ENCODE measurements around the gene APOL6.
A peak's percentile ranks its signal among the peaks of the same experiment; 100 is the strongest.
"Not testable (repeated sequence)": the region's sequence is repeated elsewhere in the genome, so short reads cannot be mapped to it uniquely, and the experiment has no call there.

Gene APOL6

GRCh38 chr22:35618427-35619223 is 29.6 kb upstream of the APOL6 start:
- H3K4me3 ChIP-seq (ENCODE audit: low read depth, low read length), result no peak overlapping the region
- no peaks in the 10 kb centered on the region for H3K9me3 ChIP-seq (ENCODE audit: control insufficient read depth, insufficient read depth, low read depth, low read length)
- H3K4me1 ChIP-seq (ENCODE audit: control insufficient read depth, insufficient read depth, low read length), result peaks cover 14% of the 10 kb centered on the region
- no peak overlapping the region for H3K9ac ChIP-seq (ENCODE audit: low read length)
- no peaks in the 10 kb centered on the region for H3K36me3 ChIP-seq (ENCODE audit: control insufficient read depth, insufficient read depth, low read length)
- no peaks in the 10 kb centered on the region; the same call in 1 of the 2 replicates for H3K27me3 ChIP-seq (ENCODE audit: control insufficient read depth, insufficient read depth, low read length)
- H3K27ac ChIP-seq (ENCODE audit: low read depth, low read length), result no peak overlapping the region

- Histone ChIP-seq H3K9ac (ENCODE audit: low read length) (no peak overlapping the region), H3K27me3 (ENCODE audit: control insufficient read depth, insufficient read depth, low read length) (no peaks in the 10 kb centered on the region; the same call in 1 of the 2 replicates), H3K4me1 (ENCODE audit: control insufficient read depth, insufficient read depth, low read length) (peaks cover 14% of the 10 kb centered on the region), H3K9me3 (ENCODE audit: control insufficient read depth, insufficient read depth, low read depth, low read length) (no peaks in the 10 kb centered on the region), H3K36me3 (ENCODE audit: control insufficient read depth, insufficient read depth, low read length) (no peaks in the 10 kb centered on the region), H3K27ac (ENCODE audit: low read depth, low read length) (no peak overlapping the region), H3K4me3 (ENCODE audit: low read depth, low read length) (no peak overlapping the region)
Observed at GRCh38 chr22:35619336-35620094, 28.7 kb upstream of the APOL6 start.

GRCh38 chr22:35620624-35621251 is 27.5 kb upstream of the APOL6 start:
- Histone ChIP-seq H3K36me3 (ENCODE audit: control insufficient read depth, insufficient read depth, low read length) (no peaks in the 10 kb centered on the region), H3K4me1 (ENCODE audit: control insufficient read depth, insufficient read depth, low read length) (peaks cover 14% of the 10 kb centered on the region), H3K27me3 (ENCODE audit: control insufficient read depth, insufficient read depth, low read length) (no peaks in the 10 kb centered on the region; the same call in 1 of the 2 replicates), H3K9ac (ENCODE audit: low read length) (no peak overlapping the region), H3K4me3 (ENCODE audit: low read depth, low read length) (no peak overlapping the region), H3K27ac (ENCODE audit: low read depth, low read length) (no peak overlapping the region), H3K9me3 (ENCODE audit: control insufficient read depth, insufficient read depth, low read depth, low read length) (no peaks in the 10 kb centered on the region)

- H3K4me3 ChIP-seq (ENCODE audit: low read depth, low read length), result no peak overlapping the region
- H3K9me3 ChIP-seq (ENCODE audit: control insufficient read depth, insufficient read depth, low read depth, low read length), result no peaks in the 10 kb centered on the region
- no peaks in the 10 kb centered on the region; the same call in 1 of the 2 replicates for H3K27me3 ChIP-seq (ENCODE audit: control insufficient read depth, insufficient read depth, low read length)
- no peaks in the 10 kb centered on the region for H3K36me3 ChIP-seq (ENCODE audit: control insufficient read depth, insufficient read depth, low read length)
- H3K9ac ChIP-seq (ENCODE audit: low read length), result no peak overlapping the region
- peaks cover 14% of the 10 kb centered on the region for H3K4me1 ChIP-seq (ENCODE audit: control insufficient read depth, insufficient read depth, low read length)
- H3K27ac ChIP-seq (ENCODE audit: low read depth, low read length), result no peak overlapping the region
Observed at GRCh38 chr22:35621451-35621850, 26.8 kb upstream of the APOL6 start.

GRCh38 chr22:35622191-35622913 is 25.9 kb upstream of the APOL6 start:
- peaks cover 14% of the 10 kb centered on the region for H3K4me1 ChIP-seq (ENCODE audit: control insufficient read depth, insufficient read depth, low read length)
- no peak overlapping the region for H3K9ac ChIP-seq (ENCODE audit: low read length)
- no peaks in the 10 kb centered on the region for H3K36me3 ChIP-seq (ENCODE audit: control insufficient read depth, insufficient read depth, low read length)
- H3K27me3 ChIP-seq (ENCODE audit: control insufficient read depth, insufficient read depth, low read length), result no peaks in the 10 kb centered on the region; the same call in 1 of the 2 replicates
- H3K9me3 ChIP-seq (ENCODE audit: control insufficient read depth, insufficient read depth, low read depth, low read length), result no peaks in the 10 kb centered on the region
- H3K4me3 ChIP-seq (ENCODE audit: low read depth, low read length), result no peak overlapping the region
- H3K27ac ChIP-seq (ENCODE audit: low read depth, low read length), result no peak overlapping the region

- H3K27ac ChIP-seq (ENCODE audit: low read depth, low read length); H3K9me3 ChIP-seq (ENCODE audit: control insufficient read depth, insufficient read depth, low read depth, low read length); H3K9ac ChIP-seq (ENCODE audit: low read length); H3K4me3 ChIP-seq (ENCODE audit: low read depth, low read length); H3K36me3 ChIP-seq (ENCODE audit: control insufficient read depth, insufficient read depth, low read length); H3K27me3 ChIP-seq (ENCODE audit: control insufficient read depth, insufficient read depth, low read length): not testable (repeated sequence)
- peaks cover 14% of the 10 kb centered on the region for H3K4me1 ChIP-seq (ENCODE audit: control insufficient read depth, insufficient read depth, low read length)
Observed at GRCh38 chr22:35623885-35624284, 24.4 kb upstream of the APOL6 start.

- no peaks in the 10 kb centered on the region for H3K27me3 ChIP-seq (ENCODE audit: control insufficient read depth, insufficient read depth, low read length)
- H3K36me3 ChIP-seq (ENCODE audit: control insufficient read depth, insufficient read depth, low read length), result no peaks in the 10 kb centered on the region
- no peak overlapping the region for H3K4me3 ChIP-seq (ENCODE audit: low read depth, low read length)
- H3K9ac ChIP-seq (ENCODE audit: low read length), result no peak overlapping the region
- H3K9me3 ChIP-seq (ENCODE audit: control insufficient read depth, insufficient read depth, low read depth, low read length), result no peaks in the 10 kb centered on the region
- H3K27ac ChIP-seq (ENCODE audit: low read depth, low read length), result no peak overlapping the region
- H3K4me1 ChIP-seq (ENCODE audit: control insufficient read depth, insufficient read depth, low read length), result peaks cover 14% of the 10 kb centered on the region
Observed at GRCh38 chr22:35624547-35624946, 23.7 kb upstream of the APOL6 start.

GRCh38 chr22:35625763-35626432 is 22.3 kb upstream of the APOL6 start:
- Histone ChIP-seq H3K4me1 (ENCODE audit: control insufficient read depth, insufficient read depth, low read length) (peaks cover 14% of the 10 kb centered on the region), H3K9ac (ENCODE audit: low read length) (no peak overlapping the region), H3K36me3 (ENCODE audit: control insufficient read depth, insufficient read depth, low read length) (no peaks in the 10 kb centered on the region), H3K9me3 (ENCODE audit: control insufficient read depth, insufficient read depth, low read depth, low read length) (no peaks in the 10 kb centered on the region), H3K4me3 (ENCODE audit: low read depth, low read length) (no peak overlapping the region), H3K27me3 (ENCODE audit: control insufficient read depth, insufficient read depth, low read length) (no peaks in the 10 kb centered on the region), H3K27ac (ENCODE audit: low read depth, low read length) (no peak overlapping the region)

GRCh38 chr22:35627267-35628041 is 20.8 kb upstream of the APOL6 start:
- Histone ChIP-seq H3K27me3 (ENCODE audit: control insufficient read depth, insufficient read depth, low read length) (no peaks in the 10 kb centered on the region), H3K36me3 (ENCODE audit: control insufficient read depth, insufficient read depth, low read length) (no peaks in the 10 kb centered on the region), H3K9ac (ENCODE audit: low read length) (peak overlapping the region; percentile 82), H3K4me3 (ENCODE audit: low read depth, low read length) (peak overlapping the region; percentile 71), H3K27ac (ENCODE audit: low read depth, low read length) (peak overlapping the region; percentile 21; the same call in 1 of the 2 replicates), H3K9me3 (ENCODE audit: control insufficient read depth, insufficient read depth, low read depth, low read length) (no peaks in the 10 kb centered on the region), H3K4me1 (ENCODE audit: control insufficient read depth, insufficient read depth, low read length) (peaks cover 10% of the 10 kb centered on the region; the same call in 1 of the 2 replicates)

- Histone ChIP-seq H3K27ac (ENCODE audit: low read depth, low read length) (no peak overlapping the region), H3K4me3 (ENCODE audit: low read depth, low read length) (no peak overlapping the region), H3K4me1 (ENCODE audit: control insufficient read depth, insufficient read depth, low read length) (0 out of 2 replicates have a peak, but pooled peaks cover 3% of the 10 kb centered on the region), H3K9ac (ENCODE audit: low read length) (no peak overlapping the region), H3K36me3 (ENCODE audit: control insufficient read depth, insufficient read depth, low read length) (no peaks in the 10 kb centered on the region), H3K9me3 (ENCODE audit: control insufficient read depth, insufficient read depth, low read depth, low read length) (no peaks in the 10 kb centered on the region), H3K27me3 (ENCODE audit: control insufficient read depth, insufficient read depth, low read length) (no peaks in the 10 kb centered on the region)
Observed at GRCh38 chr22:35628732-35629131, 19.5 kb upstream of the APOL6 start.
